NCI-H2081 (cell line): ENCODE results near the gene GATA2.

ENCODE experiments used
- DNase-seq, 2 experiments: peaks; one replicate each; lab custom pipeline; 2025; lab: John Stamatoyannopoulos, UW

The GATA2 gene

GRCh38 chr3:128455786-128456748, 36.9 kb downstream of the GATA2 start:
- no peak for DNase-seq

GRCh38 chr3:128455116-128455515, 37.9 kb downstream of the GATA2 start:
- DNase-seq: no peak

GRCh38 chr3:128454310-128454618, 38.7 kb downstream of the GATA2 start:
- DNase-seq: no peak

GRCh38 chr3:128453501-128454309, 39.3 kb downstream of the GATA2 start:
- DNase-seq: no peak

GRCh38 chr3:128452678-128453275, 40.2 kb downstream of the GATA2 start:
- DNase-seq: no peak

- no peak for DNase-seq
These were observed 40.9 kb downstream of the GATA2 start for GRCh38 chr3:128452120-128452519.

GRCh38 chr3:128449111-128449638, 43.8 kb downstream of the GATA2 start:
- no peak for DNase-seq

- DNase-seq: no peak
These were observed 44.5 kb downstream of the GATA2 start for GRCh38 chr3:128448491-128448890.

- DNase-seq: no peak
These were observed 45.4 kb downstream of the GATA2 start for GRCh38 chr3:128447561-128448013.

- no peak for DNase-seq
These were observed 46.2 kb downstream of the GATA2 start for GRCh38 chr3:128446821-128447220.

- DNase-seq: no peak
These were observed 47.6 kb downstream of the GATA2 start for GRCh38 chr3:128445357-128445756.

GRCh38 chr3:128443771-128444170, 49.2 kb downstream of the GATA2 start:
- no peak for DNase-seq

- DNase-seq: no peak
These were observed 50.1 kb downstream of the GATA2 start for GRCh38 chr3:128442949-128443348.

- DNase-seq: no peak
These were observed 50.9 kb downstream of the GATA2 start for GRCh38 chr3:128442070-128442469.

GRCh38 chr3:128439226-128439625, 53.8 kb downstream of the GATA2 start:
- no peak for DNase-seq

GRCh38 chr3:128438488-128439072, 54.4 kb downstream of the GATA2 start:
- no peak for DNase-seq

GRCh38 chr3:128436214-128436613, 56.8 kb downstream of the GATA2 start:
- DNase-seq: no peak

GRCh38 chr3:128435561-128435960, 57.4 kb downstream of the GATA2 start:
- no peak for DNase-seq

- DNase-seq: no peak
These were observed 57.9 kb downstream of the GATA2 start for GRCh38 chr3:128435058-128435457.

- DNase-seq: no peak
These were observed 58.5 kb downstream of the GATA2 start for GRCh38 chr3:128434524-128434923.

GRCh38 chr3:128433837-128434165, 59.2 kb downstream of the GATA2 start:
- DNase-seq: no peak
